ENCODE data around the gene UGT1A10. TPM values are rescaled to one million over a fixed set of nuclear protein-coding genes. Genes with fewer than 3 reads are reported as not detected.

The UGT1A10 gene
- total and polyA plus RNA-seq, 2 of the 13 experiments (the other 11 are each of a cell fraction or from before 2014, with no cell fraction given), result not detected

DNA sequence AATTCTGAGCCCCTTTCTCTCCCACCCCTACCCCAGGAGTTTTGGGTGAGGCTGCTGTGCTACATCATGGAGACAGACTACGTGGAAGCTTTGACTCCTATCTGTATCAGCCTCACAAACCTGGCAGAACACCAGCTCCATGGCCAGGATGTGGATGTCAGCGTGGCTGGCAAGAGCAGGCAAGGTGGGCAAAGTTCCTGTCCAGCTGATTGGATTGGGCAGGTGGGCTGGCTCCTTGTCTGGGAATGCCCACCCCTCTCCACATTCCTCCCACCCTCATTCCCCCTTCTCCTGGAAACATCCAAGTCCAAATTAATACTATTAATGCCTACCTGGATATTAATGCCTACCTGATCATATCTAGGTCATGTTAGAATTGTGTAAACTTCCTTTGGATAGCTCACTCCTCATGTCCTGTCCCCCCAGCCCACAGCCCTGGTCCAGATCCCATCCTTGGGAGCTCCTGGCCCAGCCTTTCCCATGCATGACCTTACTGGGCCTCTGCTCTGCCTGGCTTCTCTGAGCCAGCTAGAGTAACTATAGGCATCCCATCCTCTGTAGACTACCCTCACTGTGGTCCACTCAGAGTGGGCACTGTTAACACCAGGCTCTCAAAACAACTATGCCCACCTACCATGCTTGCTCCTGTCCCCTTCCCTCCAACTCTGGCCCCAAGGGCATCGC lies 166.0 kb downstream of the UGT1A10 start (continued):
- TF ChIP-seq, protein P1, sequence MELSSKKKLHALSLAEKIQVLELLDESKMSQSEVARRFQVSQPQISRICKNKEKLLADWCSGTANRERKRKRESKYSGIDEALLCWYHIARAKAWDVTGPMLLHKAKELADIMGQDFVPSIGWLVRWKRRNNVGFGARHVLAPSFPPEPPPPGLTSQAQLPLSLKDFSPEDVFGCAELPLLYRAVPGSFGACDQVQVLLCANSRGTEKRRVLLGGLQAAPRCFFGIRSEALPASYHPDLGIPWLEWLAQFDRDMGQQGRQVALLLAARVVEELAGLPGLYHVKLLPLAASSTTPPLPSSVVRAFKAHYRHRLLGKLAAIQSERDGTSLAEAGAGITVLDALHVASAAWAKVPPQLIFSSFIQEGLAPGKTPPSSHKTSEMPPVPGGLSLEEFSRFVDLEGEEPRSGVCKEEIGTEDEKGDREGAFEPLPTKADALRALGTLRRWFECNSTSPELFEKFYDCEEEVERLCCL (CRISPR knock-in tag; IDR thresholded peaks at IDR 0.05; ENCODE audit: borderline replicate concordance), result no peak
- TF ChIP-seq, protein P2, sequence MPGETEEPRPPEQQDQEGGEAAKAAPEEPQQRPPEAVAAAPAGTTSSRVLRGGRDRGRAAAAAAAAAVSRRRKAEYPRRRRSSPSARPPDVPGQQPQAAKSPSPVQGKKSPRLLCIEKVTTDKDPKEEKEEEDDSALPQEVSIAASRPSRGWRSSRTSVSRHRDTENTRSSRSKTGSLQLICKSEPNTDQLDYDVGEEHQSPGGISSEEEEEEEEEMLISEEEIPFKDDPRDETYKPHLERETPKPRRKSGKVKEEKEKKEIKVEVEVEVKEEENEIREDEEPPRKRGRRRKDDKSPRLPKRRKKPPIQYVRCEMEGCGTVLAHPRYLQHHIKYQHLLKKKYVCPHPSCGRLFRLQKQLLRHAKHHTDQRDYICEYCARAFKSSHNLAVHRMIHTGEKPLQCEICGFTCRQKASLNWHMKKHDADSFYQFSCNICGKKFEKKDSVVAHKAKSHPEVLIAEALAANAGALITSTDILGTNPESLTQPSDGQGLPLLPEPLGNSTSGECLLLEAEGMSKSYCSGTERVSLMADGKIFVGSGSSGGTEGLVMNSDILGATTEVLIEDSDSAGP (CRISPR knock-in tag; IDR thresholded peaks at IDR 0.05; ENCODE audit: borderline replicate concordance), result no peak
- no peak for TF ChIP-seq CBFB (CRISPR knock-in tag; IDR thresholded peaks at IDR 0.05)
- TF ChIP-seq, protein P3, sequence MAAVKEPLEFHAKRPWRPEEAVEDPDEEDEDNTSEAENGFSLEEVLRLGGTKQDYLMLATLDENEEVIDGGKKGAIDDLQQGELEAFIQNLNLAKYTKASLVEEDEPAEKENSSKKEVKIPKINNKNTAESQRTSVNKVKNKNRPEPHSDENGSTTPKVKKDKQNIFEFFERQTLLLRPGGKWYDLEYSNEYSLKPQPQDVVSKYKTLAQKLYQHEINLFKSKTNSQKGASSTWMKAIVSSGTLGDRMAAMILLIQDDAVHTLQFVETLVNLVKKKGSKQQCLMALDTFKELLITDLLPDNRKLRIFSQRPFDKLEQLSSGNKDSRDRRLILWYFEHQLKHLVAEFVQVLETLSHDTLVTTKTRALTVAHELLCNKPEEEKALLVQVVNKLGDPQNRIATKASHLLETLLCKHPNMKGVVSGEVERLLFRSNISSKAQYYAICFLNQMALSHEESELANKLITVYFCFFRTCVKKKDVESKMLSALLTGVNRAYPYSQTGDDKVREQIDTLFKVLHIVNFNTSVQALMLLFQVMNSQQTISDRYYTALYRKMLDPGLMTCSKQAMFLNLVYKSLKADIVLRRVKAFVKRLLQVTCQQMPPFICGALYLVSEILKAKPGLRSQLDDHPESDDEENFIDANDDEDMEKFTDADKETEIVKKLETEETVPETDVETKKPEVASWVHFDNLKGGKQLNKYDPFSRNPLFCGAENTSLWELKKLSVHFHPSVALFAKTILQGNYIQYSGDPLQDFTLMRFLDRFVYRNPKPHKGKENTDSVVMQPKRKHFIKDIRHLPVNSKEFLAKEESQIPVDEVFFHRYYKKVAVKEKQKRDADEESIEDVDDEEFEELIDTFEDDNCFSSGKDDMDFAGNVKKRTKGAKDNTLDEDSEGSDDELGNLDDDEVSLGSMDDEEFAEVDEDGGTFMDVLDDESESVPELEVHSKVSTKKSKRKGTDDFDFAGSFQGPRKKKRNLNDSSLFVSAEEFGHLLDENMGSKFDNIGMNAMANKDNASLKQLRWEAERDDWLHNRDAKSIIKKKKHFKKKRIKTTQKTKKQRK (IDR thresholded peaks at IDR 0.05; ENCODE audit: low read length), result no peak
- TF ChIP-seq SKI (IDR thresholded peaks at IDR 0.05; ENCODE audit: partially characterized antibody), result no peak
- TF ChIP-seq, protein P4, sequence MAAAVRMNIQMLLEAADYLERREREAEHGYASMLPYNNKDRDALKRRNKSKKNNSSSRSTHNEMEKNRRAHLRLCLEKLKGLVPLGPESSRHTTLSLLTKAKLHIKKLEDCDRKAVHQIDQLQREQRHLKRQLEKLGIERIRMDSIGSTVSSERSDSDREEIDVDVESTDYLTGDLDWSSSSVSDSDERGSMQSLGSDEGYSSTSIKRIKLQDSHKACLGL (CRISPR knock-in tag; IDR thresholded peaks at IDR 0.05), result no peak
- no peak for TF ChIP-seq PHB2 (IDR thresholded peaks at IDR 0.05; ENCODE audit: partially characterized antibody)
- no peak for TF ChIP-seq SMC3 (IDR thresholded peaks at IDR 0.05; ENCODE audit: low read length)
